Fibroblast of lung (primary cell): Measurements from ENCODE around the gene SLC45A1. TPM values are rescaled to one million over a fixed set of nuclear protein-coding genes. Genes with fewer than 3 reads are reported as not detected.

Source experiments
- DNase-seq, 2 donors: peaks; one replicate each; pipeline versions ENCODE4 v3.0.0 to v3.0.0-alpha.2; 2010; ENCODE audit warnings: low read depth in 2 of 2
- H2AFZ ChIP-seq: 2 replicates; pipeline ENCODE4 v1.5.1; 2012; ENCODE audit warnings: low read length, control low read depth, inconsistent platforms
- H3K27ac ChIP-seq: 2 replicates; pipeline ENCODE4 v1.5.1; 2011; ENCODE audit warnings: low read length, control low read depth; ENCODE audit not compliant: insufficient read depth
- H3K27me3 ChIP-seq: 2 replicates; pipeline ENCODE4 v1.5.1; 2011; ENCODE audit warnings: mild to moderate bottlenecking, low read length; ENCODE audit not compliant: control insufficient read depth, insufficient read depth
- H3K36me3 ChIP-seq: 2 replicates; pipeline ENCODE4 v1.5.1; 2011; ENCODE audit warnings: low read length; ENCODE audit not compliant: control insufficient read depth, insufficient read depth
- H3K4me1 ChIP-seq: 2 replicates; pipeline ENCODE4 v1.5.1; 2011; ENCODE audit warnings: low read length; ENCODE audit not compliant: control insufficient read depth, insufficient read depth; ENCODE audit errors: extremely low read depth
- H3K4me2 ChIP-seq: 2 replicates; pipeline ENCODE4 v1.5.1; 2011; ENCODE audit warnings: low read length, control low read depth; ENCODE audit not compliant: insufficient read depth; ENCODE audit errors: extremely low read depth
- H3K4me3 ChIP-seq, 4 experiments: fragments of 200-600 bp in 1 of 4; sonication (generic) in 1 of 4; replicated peaks in 1 of 4; 2 replicates each; pipeline ENCODE4 v1.5.1; 2011 to 2016; ENCODE audit warnings: low read length in 4 of 4, low read depth in 3 of 4, mild to moderate bottlenecking in 3 of 4, control low read depth in 2 of 4, inconsistent platforms in 1 of 4, mixed read lengths in 1 of 4; ENCODE audit not compliant: insufficient read depth in 1 of 4; ENCODE audit errors: control extremely low read depth in 1 of 4
- H3K79me2 ChIP-seq: 2 replicates; pipeline ENCODE4 v1.5.1; 2012; ENCODE audit warnings: mild to moderate bottlenecking, low read length, inconsistent platforms; ENCODE audit not compliant: control insufficient read depth, insufficient read depth
- H3K9ac ChIP-seq: 2 replicates; pipeline ENCODE4 v1.5.1; 2011; ENCODE audit warnings: mild to moderate bottlenecking, low read length, control low read depth; ENCODE audit not compliant: insufficient read depth
- H3K9me3 ChIP-seq: 2 replicates; pipeline ENCODE4 v1.5.1; 2012; ENCODE audit warnings: low read depth, low read length; ENCODE audit not compliant: control insufficient read depth, insufficient read depth
- H4K20me1 ChIP-seq: 2 replicates; pipeline ENCODE4 v1.5.1; 2011; ENCODE audit warnings: low read length; ENCODE audit not compliant: control insufficient read depth, insufficient read depth; ENCODE audit errors: extremely low read depth
- EZH2 ChIP-seq: IDR thresholded peaks from 2 replicates; pipeline ENCODE4 v1.5.1; 2012; ENCODE audit warnings: low read length, control low read depth, mild to moderate bottlenecking; ENCODE audit errors: missing control alignments
- polyA plus RNA-seq, 2 donors: library from polyadenylated mRNA; depleted of rRNA in 1 of 2; stranded (reverse) in 1 of 2; unstranded in 1 of 2; fragments of >200 nt; gene quantifications; 2 replicates each; pipeline ENCODE4 v1.2.1, GENCODE V29; 2011 to 2012; ENCODE audit warnings: missing spikeins in 1 of 2
- total RNA-seq: library from RNA; depleted of rRNA; stranded (reverse); fragments of >200 nt; gene quantifications from 2 replicates; pipeline ENCODE4 v1.2.1, GENCODE V29; 2014
- TF ChIP-seq, protein P1 (sequence below), 2 donors: IDR thresholded peaks in 1 of 2; conservative IDR thresholded peaks in 1 of 2; 1 replicate in 1 of 2; 2 replicates in 1 of 2; pipeline ENCODE4 v1.5.1; 2011 to 2012; ENCODE audit warnings: low read length in 2 of 2, control low read depth in 1 of 2, inconsistent platforms in 1 of 2, low read depth in 1 of 2, mild to moderate bottlenecking in 1 of 2

The SLC45A1 gene
- total and polyA plus RNA-seq, 2 donors (not counting 1 experiment from before 2014, with no cell fraction given): 2.1 to 2.6 TPM

- Histone ChIP-seq H3K79me2 (no peaks in the 10 kb centered on the region), H3K9ac (peak overlapping the region; percentile 57), H3K36me3 (no peaks in the 10 kb centered on the region)
Observed at GRCh38 chr1:8343464-8344001, 25.6 kb downstream of the SLC45A1 start.

DNA sequence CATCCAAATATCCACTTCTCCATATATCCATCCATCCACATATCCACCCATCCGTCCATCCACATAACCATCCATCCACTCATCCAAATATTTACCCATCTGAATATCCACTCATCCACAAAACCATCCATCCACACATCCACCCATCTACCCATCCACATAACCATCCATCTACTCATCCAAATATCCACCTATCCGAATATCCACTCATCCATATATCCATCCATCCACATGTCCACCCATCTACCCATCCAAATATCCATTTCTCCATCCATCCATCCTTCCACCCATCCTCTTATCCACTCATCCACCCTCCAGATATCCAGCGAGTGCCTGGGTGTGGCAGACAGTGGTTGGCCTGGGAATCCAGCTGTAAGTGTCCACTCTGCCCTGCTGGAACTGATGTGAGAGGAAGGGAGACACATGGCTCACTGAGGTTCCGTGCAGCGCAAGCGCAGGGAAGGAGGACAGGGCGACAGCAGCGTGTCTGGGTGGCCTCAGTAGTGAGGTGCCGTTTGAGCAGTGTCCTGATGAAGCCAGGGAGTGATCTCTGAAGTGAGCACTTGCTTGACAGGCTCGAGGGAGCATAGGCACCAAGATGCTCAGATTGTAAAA, 27.1 kb downstream of the SLC45A1 start:
- no peaks in the 10 kb centered on the region for H4K20me1 ChIP-seq
- H2AFZ ChIP-seq: no peak overlapping the region
- H3K27me3 ChIP-seq: no peaks in the 10 kb centered on the region
- no peaks in the 10 kb centered on the region for H3K79me2 ChIP-seq
- no peak for TF ChIP-seq EZH2
- TF ChIP-seq, protein P1, sequence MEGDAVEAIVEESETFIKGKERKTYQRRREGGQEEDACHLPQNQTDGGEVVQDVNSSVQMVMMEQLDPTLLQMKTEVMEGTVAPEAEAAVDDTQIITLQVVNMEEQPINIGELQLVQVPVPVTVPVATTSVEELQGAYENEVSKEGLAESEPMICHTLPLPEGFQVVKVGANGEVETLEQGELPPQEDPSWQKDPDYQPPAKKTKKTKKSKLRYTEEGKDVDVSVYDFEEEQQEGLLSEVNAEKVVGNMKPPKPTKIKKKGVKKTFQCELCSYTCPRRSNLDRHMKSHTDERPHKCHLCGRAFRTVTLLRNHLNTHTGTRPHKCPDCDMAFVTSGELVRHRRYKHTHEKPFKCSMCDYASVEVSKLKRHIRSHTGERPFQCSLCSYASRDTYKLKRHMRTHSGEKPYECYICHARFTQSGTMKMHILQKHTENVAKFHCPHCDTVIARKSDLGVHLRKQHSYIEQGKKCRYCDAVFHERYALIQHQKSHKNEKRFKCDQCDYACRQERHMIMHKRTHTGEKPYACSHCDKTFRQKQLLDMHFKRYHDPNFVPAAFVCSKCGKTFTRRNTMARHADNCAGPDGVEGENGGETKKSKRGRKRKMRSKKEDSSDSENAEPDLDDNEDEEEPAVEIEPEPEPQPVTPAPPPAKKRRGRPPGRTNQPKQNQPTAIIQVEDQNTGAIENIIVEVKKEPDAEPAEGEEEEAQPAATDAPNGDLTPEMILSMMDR (conservative IDR thresholded peaks at IDR 0.05 in 1 of 2, IDR thresholded peaks at IDR 0.05 in 1 of 2; ENCODE audit: low read depth in 1 of 2, low read length in 2 of 2): no peak
- H3K36me3 ChIP-seq: no peaks in the 10 kb centered on the region
- H3K27ac ChIP-seq: no peak overlapping the region
- no peaks in the 10 kb centered on the region for H3K9me3 ChIP-seq
- H3K4me3 ChIP-seq: no peak overlapping the region
- H3K4me1 ChIP-seq: peaks cover 13% of the 10 kb centered on the region
- DNase-seq: no peak
- no peak overlapping the region for H3K4me2 ChIP-seq
- H3K9ac ChIP-seq: no peak overlapping the region

More at GRCh38 chr1:8343464-8344001, 25.6 kb downstream of the SLC45A1 start:
- Histone ChIP-seq H3K27me3 (no peaks in the 10 kb centered on the region), H3K9me3 (no peaks in the 10 kb centered on the region), H2AFZ (no peak overlapping the region), H3K4me2 (peak overlapping the region; percentile 70), H3K4me3 (peak overlapping the region in 2 of 4 experiments; percentile 15 to 24), H3K27ac (peak overlapping the region; percentile 94), H3K4me1 (peaks cover 13% of the 10 kb centered on the region), H4K20me1 (no peaks in the 10 kb centered on the region)
- DNase-seq: peak; percentile 96 to 98
- TF ChIP-seq, protein P1 (conservative IDR thresholded peaks at IDR 0.05 in 1 of 2, IDR thresholded peaks at IDR 0.05 in 1 of 2; ENCODE audit: low read depth in 1 of 2, low read length in 2 of 2): no peak
- no peak for TF ChIP-seq EZH2

DNA sequence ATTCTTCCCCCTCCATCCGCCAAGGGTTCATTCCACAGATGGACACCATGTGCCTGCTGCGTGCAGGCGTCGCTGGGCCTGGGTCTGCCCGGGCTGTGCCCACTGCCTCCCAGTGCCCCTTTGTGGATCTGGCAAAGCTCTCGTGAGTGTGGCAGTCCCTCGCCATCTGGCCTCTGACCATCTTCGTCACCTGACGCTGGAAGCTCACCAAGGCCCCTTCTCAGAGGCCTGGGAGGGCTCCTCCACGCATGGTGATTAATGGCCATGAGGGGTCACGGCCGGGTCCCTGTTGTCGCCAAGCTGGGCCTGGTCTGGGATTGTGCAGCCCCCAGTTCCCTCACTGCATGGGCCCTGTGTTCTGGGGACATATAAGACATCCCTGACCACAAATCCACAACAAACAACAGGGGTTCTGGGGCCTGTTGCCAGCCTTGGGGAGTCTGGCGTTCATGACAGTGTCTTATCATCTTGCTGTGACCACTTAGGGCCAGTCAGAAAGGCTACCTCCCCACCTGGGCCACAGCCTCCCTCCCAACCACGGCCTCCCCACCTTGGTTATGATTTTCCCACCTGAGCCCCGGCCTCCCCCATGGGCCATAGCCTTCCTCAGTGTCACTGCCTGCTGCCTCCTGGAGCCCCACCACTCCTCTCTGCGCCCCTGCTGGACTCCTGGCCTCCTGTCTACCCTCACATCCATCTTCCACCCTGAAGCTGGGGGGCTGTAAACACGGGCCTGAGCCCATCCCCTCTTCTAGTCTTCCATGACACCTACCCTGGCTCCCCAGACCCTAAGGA, 27.9 kb downstream of the SLC45A1 start:
- Histone ChIP-seq H3K27ac (no peak overlapping the region), H4K20me1 (no peaks in the 10 kb centered on the region), H3K9me3 (no peaks in the 10 kb centered on the region), H3K4me1 (peaks cover 13% of the 10 kb centered on the region), H3K4me3 (no peak overlapping the region), H3K27me3 (no peaks in the 10 kb centered on the region), H3K9ac (no peak overlapping the region), H3K79me2 (no peaks in the 10 kb centered on the region), H3K4me2 (no peak overlapping the region), H3K36me3 (peaks cover under 1% of the 10 kb centered on the region), H2AFZ (no peak overlapping the region)
- DNase-seq: no peak
- TF ChIP-seq, protein P1 (conservative IDR thresholded peaks at IDR 0.05 in 1 of 2, IDR thresholded peaks at IDR 0.05 in 1 of 2; ENCODE audit: low read depth in 1 of 2, low read length in 2 of 2): no peak
